GM10248 (cell line): ENCODE results near the gene ANKRD65.

Source experiments
- CTCF ChIA-PET: fragments of 300-600 bp; sonication (Branson Sonifier 250); formaldehyde crosslinking; extraction: SDS; loops from one replicate; lab custom pipeline; 2021; ENCODE audit warnings: antibody characterized with exemption; lab: Yijun Ruan, JAX
- POLR2A ChIA-PET: fragments of 350-650 bp; sonication (Branson Sonifier 250); formaldehyde crosslinking; extraction: SDS; loops from one replicate; lab custom pipeline; 2020; ENCODE audit warnings: antibody characterized with exemption; lab: Yijun Ruan, JAX
- DNase-seq: peaks from one replicate; pipeline ENCODE4 v3.0.0; 2012; ENCODE audit errors: extremely low spot score
- TF ChIP-seq, protein P1 (sequence below): IDR thresholded peaks from 2 replicates; pipeline ENCODE4 v1.5.1; 2012; ENCODE audit warnings: mild to moderate bottlenecking, low read depth; ENCODE audit errors: extremely low read depth, missing control alignments, control extremely low read depth

ANKRD65 gene

DNA sequence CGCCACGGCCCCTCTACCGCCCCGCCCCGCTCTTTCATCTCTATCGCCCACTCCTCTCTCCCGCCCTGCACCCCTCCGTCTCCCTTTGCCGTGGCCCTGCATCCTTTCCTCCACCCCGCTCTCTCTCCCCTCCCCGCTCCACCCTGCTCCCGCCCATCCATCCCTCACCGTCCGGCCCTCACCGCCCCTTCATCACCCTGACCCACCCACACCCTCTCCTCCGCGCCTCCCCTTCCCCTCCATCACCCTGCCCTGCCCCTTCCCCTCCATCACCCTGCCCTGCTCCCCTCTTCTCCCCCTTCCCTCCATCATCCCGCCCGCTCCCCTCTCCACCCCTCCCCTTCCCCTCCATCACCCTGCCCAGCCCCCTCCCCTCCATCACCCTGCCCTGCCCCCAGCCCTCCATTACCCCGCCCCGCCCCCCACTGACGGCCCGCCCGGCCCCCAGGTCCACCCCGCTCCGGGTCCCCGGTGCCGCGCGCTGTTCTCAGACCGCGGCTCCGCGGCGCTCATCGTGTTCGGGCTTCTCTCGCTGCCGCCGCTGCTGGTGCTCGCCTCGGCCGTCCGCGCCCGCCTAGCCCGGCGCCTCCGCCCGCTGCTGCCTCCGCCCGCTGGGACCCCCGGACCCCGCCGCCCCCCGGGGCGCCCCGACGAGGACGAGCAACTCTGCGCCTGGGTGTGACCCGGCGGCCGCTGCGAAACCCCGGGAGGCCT lies 6.2 kb upstream of the ANKRD65 start:
- TF ChIP-seq, protein P1, sequence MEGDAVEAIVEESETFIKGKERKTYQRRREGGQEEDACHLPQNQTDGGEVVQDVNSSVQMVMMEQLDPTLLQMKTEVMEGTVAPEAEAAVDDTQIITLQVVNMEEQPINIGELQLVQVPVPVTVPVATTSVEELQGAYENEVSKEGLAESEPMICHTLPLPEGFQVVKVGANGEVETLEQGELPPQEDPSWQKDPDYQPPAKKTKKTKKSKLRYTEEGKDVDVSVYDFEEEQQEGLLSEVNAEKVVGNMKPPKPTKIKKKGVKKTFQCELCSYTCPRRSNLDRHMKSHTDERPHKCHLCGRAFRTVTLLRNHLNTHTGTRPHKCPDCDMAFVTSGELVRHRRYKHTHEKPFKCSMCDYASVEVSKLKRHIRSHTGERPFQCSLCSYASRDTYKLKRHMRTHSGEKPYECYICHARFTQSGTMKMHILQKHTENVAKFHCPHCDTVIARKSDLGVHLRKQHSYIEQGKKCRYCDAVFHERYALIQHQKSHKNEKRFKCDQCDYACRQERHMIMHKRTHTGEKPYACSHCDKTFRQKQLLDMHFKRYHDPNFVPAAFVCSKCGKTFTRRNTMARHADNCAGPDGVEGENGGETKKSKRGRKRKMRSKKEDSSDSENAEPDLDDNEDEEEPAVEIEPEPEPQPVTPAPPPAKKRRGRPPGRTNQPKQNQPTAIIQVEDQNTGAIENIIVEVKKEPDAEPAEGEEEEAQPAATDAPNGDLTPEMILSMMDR: no peak
- ChIA-PET POLR2A (no interaction called here), CTCF (interaction anchor here (1.0 kb wide), 1 partner anchor 10 kb away, joined by 3 read pairs; no protein-coding TSS in a partner anchor)
- peak; percentile 42 for DNase-seq

- TF ChIP-seq, protein P1: no peak
- no peak for DNase-seq
- ChIA-PET POLR2A (no interaction called here), CTCF (interaction anchor here (1.0 kb wide), 1 partner anchor 11 kb away, joined by 3 read pairs; no protein-coding TSS in a partner anchor)
These were observed 5.5 kb upstream of the ANKRD65 start for GRCh38 chr1:1426496-1427105.

DNA sequence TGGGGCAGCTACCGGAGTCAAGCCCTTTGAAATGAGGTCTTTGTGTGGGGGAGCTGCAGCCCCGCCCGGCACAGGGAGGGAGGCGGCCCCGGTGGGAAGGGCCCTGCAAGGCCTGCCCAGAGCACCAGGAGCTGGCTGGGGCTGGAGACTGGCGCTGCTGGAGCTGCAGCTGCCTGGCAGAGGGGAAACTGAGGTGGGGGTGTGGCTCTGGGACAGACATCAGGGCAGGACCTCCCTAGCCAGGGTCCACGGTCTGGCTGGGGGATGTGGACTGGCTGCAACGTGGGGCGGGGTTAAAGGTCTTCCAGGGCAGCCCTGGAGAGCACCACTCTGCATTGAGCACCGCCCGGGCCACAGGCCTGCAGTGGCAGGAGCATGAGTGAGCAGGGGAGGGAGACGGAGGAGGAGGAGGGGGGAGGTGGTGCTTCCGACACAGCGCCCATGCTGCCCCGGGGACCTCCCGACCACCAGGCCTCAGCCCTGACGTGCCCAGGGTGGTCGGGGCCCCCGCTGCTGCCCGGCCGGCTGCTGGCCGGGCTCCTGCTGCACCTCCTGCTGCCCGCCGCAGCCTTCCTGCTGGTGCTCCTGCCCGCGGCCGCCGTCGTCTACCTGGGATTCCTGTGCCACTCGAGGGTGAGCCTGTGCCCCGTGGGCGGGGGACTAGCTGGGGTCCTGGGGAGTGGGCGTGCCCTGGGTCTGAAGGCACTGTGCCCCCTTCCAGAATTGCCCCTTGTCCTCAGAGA lies 4.8 kb upstream of the ANKRD65 start:
- no peak for DNase-seq
- CTCF ChIA-PET: interaction anchor here (1.0 kb wide), 1 partner anchor 11 kb away, joined by 3 read pairs; no protein-coding TSS in a partner anchor
- POLR2A ChIA-PET: no interaction called here
- TF ChIP-seq, protein P1: no peak

GRCh38 chr1:1425426-1425752 lies 4.3 kb upstream of the ANKRD65 start:
- DNase-seq: no peak
- CTCF ChIA-PET: no interaction called here
- POLR2A ChIA-PET: no interaction called here
- TF ChIP-seq, protein P1: no peak

GRCh38 chr1:1424707-1425106 lies 3.6 kb upstream of the ANKRD65 start:
- CTCF ChIA-PET: no interaction called here
- TF ChIP-seq, protein P1: no peak
- DNase-seq: no peak
- POLR2A ChIA-PET: no interaction called here

GRCh38 chr1:1423245-1423597 lies 2.1 kb upstream of the ANKRD65 start:
- DNase-seq: no peak
- POLR2A ChIA-PET: no interaction called here
- TF ChIP-seq, protein P1: no peak
- CTCF ChIA-PET: interaction anchor here (1.5 kb wide), 1 partner anchor 14 kb away, joined by 5 read pairs; no protein-coding TSS in a partner anchor
